GM13977 (cell line): Measurements from ENCODE around the gene TNFRSF11A.

Experiments used
- DNase-seq: peaks from one replicate; pipeline ENCODE4 v3.0.0; 2012; ENCODE audit warnings: low spot score
- in situ Hi-C: fragments of 300-500 bp; cut with MboI; formaldehyde crosslinking; loops from one replicate; pipeline ENCODE4 v1.12.0; 2022; ENCODE audit warnings: low sequenced_read_pairs, low pct_unique_long_range_greater_than_20kb, mixed read lengths, inconsistent platforms; ENCODE audit not compliant: unreplicated experiment
- TF ChIP-seq, protein P1 (sequence below): IDR thresholded peaks from 2 replicates; pipeline ENCODE4 v1.5.1; 2012; ENCODE audit warnings: mild to moderate bottlenecking, control low read depth; ENCODE audit not compliant: insufficient read depth; ENCODE audit errors: extremely low read depth, missing control alignments

The TNFRSF11A gene

DNA sequence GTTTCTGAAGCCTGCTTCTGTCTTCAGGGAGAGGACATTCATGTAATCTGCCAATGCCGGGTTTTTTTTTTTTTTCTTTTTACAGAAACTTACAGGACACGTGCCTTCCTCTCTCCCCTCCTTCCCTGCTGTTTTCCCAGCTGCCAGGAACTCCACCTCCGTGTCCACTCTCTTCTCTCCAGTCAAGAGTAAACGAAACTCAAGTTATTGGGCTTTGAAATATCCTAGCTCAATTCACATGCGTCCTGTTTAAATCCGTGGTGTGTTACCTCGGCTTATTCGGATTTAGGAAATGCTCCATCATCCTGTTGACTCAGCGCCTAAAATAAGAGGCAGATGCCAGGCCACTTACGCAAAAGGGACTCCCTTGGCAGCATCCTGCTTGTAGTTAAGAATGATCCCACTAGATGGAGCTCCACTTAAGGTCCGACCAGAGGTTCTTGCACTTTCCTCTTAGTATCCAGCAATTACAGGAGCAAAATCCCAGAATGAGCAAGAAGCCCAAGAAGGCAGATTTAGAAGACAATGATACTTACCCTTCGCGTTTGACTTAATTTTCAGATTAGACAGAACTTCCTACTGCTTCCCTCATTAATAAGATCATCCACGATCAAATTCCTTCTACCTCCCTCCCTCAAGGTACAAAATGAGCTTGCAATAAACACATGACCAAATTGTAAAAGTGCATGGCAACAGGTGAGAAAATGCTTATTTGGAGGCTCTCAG lies 100.5 kb downstream of the TNFRSF11A start:
- in situ Hi-C loops = no loop called here
- peak; percentile 42 for DNase-seq
- TF ChIP-seq, protein P1, sequence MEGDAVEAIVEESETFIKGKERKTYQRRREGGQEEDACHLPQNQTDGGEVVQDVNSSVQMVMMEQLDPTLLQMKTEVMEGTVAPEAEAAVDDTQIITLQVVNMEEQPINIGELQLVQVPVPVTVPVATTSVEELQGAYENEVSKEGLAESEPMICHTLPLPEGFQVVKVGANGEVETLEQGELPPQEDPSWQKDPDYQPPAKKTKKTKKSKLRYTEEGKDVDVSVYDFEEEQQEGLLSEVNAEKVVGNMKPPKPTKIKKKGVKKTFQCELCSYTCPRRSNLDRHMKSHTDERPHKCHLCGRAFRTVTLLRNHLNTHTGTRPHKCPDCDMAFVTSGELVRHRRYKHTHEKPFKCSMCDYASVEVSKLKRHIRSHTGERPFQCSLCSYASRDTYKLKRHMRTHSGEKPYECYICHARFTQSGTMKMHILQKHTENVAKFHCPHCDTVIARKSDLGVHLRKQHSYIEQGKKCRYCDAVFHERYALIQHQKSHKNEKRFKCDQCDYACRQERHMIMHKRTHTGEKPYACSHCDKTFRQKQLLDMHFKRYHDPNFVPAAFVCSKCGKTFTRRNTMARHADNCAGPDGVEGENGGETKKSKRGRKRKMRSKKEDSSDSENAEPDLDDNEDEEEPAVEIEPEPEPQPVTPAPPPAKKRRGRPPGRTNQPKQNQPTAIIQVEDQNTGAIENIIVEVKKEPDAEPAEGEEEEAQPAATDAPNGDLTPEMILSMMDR = peak; percentile 70

DNA sequence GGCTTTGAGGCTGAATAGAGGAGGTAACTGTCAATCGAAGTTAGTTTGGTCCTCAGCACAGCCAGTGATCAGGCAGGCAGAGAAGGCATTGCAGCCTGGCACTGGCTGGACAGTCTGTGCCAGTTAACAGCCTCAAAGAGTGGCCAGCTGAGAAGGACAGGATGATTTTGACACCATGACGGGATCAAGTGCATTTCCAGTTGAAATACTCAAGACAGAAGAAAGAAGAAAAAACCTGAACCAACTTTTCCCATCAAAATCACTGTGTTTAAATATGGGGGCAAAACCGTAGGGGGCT lies 101.0 kb downstream of the TNFRSF11A start:
- in situ Hi-C loops = no loop called here
- DNase-seq = no peak
- TF ChIP-seq, protein P1 = no peak

DNA sequence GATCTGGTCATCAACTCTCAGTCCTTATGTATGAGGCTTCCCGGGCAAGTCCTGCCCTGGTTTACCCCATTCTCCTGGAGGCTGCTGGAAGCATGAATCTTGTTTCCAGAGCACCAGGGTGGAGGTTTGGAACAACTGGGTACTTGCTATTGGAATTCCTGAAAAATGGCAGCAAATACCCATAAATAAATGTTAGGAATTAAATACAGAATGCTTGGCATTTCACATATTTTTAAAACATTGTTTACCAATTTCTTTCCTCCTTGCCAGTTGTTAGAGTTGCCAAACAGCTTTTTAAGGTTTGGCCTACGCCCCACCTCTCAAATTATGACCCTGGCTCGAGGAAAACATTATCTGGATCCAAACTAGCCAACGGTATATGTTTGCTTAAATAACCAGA lies 107.1 kb downstream of the TNFRSF11A start:
- in situ Hi-C loops = no loop called here
- TF ChIP-seq, protein P1 = no peak
- DNase-seq = no peak

DNA sequence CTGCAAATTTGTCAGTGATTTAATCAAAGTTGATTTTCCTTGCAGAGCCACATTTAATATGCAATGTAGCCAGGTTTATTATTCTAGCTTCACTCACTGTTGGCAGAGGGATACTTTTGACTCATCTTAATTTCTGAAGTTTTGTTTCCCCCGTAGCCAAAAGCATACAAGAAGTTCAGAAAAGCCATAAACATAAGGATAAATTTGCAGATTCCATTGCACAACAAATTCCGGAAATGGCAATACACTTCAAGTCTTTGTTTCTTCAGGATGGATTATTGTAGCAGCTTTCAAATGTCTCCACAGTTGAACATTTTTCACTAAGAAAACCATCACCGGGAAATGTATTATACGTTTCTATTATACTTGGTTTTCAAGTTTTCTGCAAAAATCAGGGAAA lies 109.7 kb downstream of the TNFRSF11A start:
- in situ Hi-C loops = no loop called here
- DNase-seq = no peak
- TF ChIP-seq, protein P1 = no peak

DNA sequence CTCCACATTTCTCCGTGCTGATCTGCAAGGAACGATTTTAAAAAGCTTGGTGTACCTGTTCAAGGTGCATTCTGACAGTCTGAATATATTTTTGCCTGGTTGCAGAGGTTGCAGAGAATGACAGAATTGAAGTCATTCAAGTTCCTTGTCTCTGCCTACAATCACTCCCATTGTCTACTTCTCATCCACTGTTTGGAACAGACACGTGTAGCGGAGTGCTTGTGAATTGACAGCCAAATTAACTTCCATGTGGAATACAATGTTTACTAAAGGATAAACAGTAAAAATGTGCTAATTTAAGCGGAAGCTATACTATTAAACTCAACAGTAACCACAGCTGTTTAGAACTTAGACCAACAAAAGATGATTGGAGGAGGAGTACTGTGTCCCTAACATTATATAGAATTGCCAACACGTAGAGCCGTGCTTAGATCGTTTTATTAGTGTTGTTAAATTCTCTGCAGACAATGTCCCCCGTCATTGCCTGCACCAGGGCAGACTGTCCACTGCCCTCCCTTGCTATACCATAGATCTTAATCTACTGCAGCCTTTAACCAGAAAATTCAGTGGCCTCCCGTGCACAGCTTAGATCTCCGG lies 110.4 kb downstream of the TNFRSF11A start:
- in situ Hi-C loops = no loop called here
- no peak for DNase-seq
- TF ChIP-seq, protein P1 = no peak

DNA sequence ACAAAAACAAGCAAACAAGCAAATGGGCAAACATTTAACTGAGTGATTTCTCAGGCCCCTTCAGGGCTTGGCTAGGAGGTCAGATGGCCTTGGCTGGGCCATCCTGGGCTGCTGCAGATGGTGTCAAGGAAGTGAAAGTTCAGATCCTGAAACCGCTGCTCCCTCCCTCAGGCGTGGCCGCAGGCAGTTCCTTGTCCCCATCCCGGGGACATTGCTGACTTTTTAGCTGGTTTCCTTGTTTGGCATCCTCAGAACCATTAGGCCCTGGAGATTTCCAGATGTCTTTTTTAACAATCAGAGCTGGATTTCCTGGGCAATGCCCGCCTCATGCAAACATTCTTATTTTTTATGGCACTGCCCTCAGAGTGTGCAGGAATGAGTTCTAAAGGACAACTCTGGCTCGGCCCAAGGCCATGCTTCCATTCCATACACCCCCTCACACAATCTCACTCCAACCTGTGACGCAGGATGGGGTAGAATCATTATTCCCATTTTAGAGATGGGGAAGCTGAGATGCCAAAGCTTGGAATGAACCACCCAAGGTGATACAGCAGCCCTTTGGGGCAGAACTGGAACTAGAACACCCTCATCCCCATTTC lies 111.6 kb downstream of the TNFRSF11A start:
- TF ChIP-seq, protein P1 = no peak
- DNase-seq = no peak
- in situ Hi-C loops = no loop called here
